K562 (cell line): ENCODE results near the gene CAPN2. TPM values are rescaled to one million over a fixed set of nuclear protein-coding genes. Genes with fewer than 3 reads are reported as not detected.
A peak's percentile ranks its signal among the peaks of the same experiment; 100 is the strongest.

Experiments
- CHCHD3 ChIP-seq: fragments of 250-450 bp; sonication (Bioruptor Pico); IDR thresholded peaks from 2 replicates; pipeline ENCODE4 v2.1.2; 2022; ENCODE audit warnings: mild to moderate bottlenecking
- CHD1 ChIP-seq: fragments of 200-600 bp; sonication (generic); IDR thresholded peaks from one replicate; pipeline ENCODE4 v1.6.1; 2012; ENCODE audit warnings: mild to moderate bottlenecking, moderate library complexity, low read length, inconsistent platforms
- CREM ChIP-seq: IDR thresholded peaks from 2 replicates; pipeline ENCODE4 v1.6.1; 2014; ENCODE audit warnings: antibody characterized with exemption, low read depth
- FOXA3 ChIP-seq, 2 experiments: fragments of 450-650 bp in 1 of 2; sonication (generic) in 1 of 2; formaldehyde crosslinking; IDR thresholded peaks in 1 of 2; conservative IDR thresholded peaks in 1 of 2; 2 replicates each; pipeline versions ENCODE4 v1.4.0 to v1.8.0; 2020 to 2022; ENCODE audit warnings: mild to moderate bottlenecking in 2 of 2, missing genetic modification reagents in 1 of 2
- FUS ChIP-seq: fragments of 200-400 bp; formaldehyde crosslinking; optimal IDR thresholded peaks from 2 replicates; pipeline ENCODE3; 2017; ENCODE audit warnings: low read depth, low read length
- GTF2E2 ChIP-seq: fragments of 200-800 bp; sonication (Bioruptor generic); IDR thresholded peaks from 2 replicates; pipeline ENCODE4 v1.6.1; 2016; ENCODE audit warnings: missing genetic modification characterization, missing compliant biosample characterization
- MEF2D ChIP-seq: conservative IDR thresholded peaks from 2 replicates; pipeline ENCODE4 v1.6.1; 2016; ENCODE audit warnings: low read depth, missing genetic modification characterization, missing compliant biosample characterization
- MEIS2 ChIP-seq: fragments of 450-650 bp; IDR thresholded peaks from 2 replicates; pipeline ENCODE4 v1.6.1; 2014; ENCODE audit warnings: mild to moderate bottlenecking; ENCODE audit not compliant: partially characterized antibody
- NR1H2 ChIP-seq: sonication (generic); formaldehyde crosslinking; IDR thresholded peaks from 2 replicates; pipeline ENCODE4 v1.4.0; 2020; ENCODE audit warnings: mild to moderate bottlenecking, missing genetic modification reagents
- SMAD1 ChIP-seq: fragments of 150-350 bp; IDR thresholded peaks from 2 replicates; pipeline ENCODE4 v1.6.1; 2014; ENCODE audit warnings: low read length, low read depth; ENCODE audit not compliant: partially characterized antibody
- SNIP1 ChIP-seq: fragments of 450-650 bp; IDR thresholded peaks from 2 replicates; pipeline ENCODE4 v1.7.1; 2017; ENCODE audit warnings: low read depth, mild to moderate bottlenecking
- SRSF7 ChIP-seq: fragments of 200-400 bp; formaldehyde crosslinking; optimal IDR thresholded peaks from 2 replicates; pipeline ENCODE3; 2017; ENCODE audit warnings: mild to moderate bottlenecking, low read depth, low read length
- STAT5B ChIP-seq: fragments of 250-450 bp; sonication (Bioruptor Pico); IDR thresholded peaks from 2 replicates; pipeline ENCODE4 v1.8.0; 2021; ENCODE audit warnings: mild to moderate bottlenecking, inconsistent platforms
- TAF9B ChIP-seq: fragments of 450-650 bp; IDR thresholded peaks from 2 replicates; pipeline ENCODE4 v1.6.1; 2018; ENCODE audit warnings: mild to moderate bottlenecking; ENCODE audit not compliant: partially characterized antibody
- ZNF146 ChIP-seq: IDR thresholded peaks from one replicate; pipeline ENCODE4 v1.6.1; 2018; ENCODE audit warnings: missing compliant biosample characterization; ENCODE audit not compliant: unreplicated experiment
- ZNF175 ChIP-seq: fragments of 200-800 bp; sonication (Bioruptor generic); IDR thresholded peaks from 2 replicates; pipeline ENCODE4 v1.6.1; 2016; ENCODE audit warnings: low read depth, mild to moderate bottlenecking, missing genetic modification characterization, missing compliant biosample characterization
- ZNF316 ChIP-seq: fragments of 450-650 bp; IDR thresholded peaks from 2 replicates; pipeline ENCODE4 v1.6.1; 2016
- ZNF384 ChIP-seq: IDR thresholded peaks from 2 replicates; pipeline ENCODE4 v1.6.1; 2012; ENCODE audit warnings: low read depth, low read length, improper control_type of control experiment
- ZNF408 ChIP-seq: fragments of 250-450 bp; sonication (Bioruptor Pico); IDR thresholded peaks from 2 replicates; pipeline ENCODE4 v1.4.0; 2020; ENCODE audit warnings: low read depth, mild to moderate bottlenecking, moderate library complexity
- ZNF586 ChIP-seq: fragments of 450-650 bp; formaldehyde crosslinking; conservative IDR thresholded peaks from 2 replicates; pipeline ENCODE4 v1.4.0; 2020; ENCODE audit warnings: mild to moderate bottlenecking, moderate library complexity
- polyA plus RNA-seq, 8 experiments: library from polyadenylated mRNA; depleted of rRNA in 4 of 8; stranded (reverse) in 5 of 8; unstranded in 3 of 8; fragments of >200 nt; fragmentation: Nextera tagmentation in 2 of 8; fragmentation: Illumina TruSeq in 1 of 8; extraction: Ambion mirVana in 2 of 8; extraction: Trizol in 1 of 8; gene quantifications; 2 replicates each; pipeline versions ENCODE4 v1.2.1 to v1.2.3, GENCODE V29; 2011 to 2014; ENCODE audit warnings: inconsistent platforms in 1 of 8, missing spikeins in 1 of 8
- total RNA-seq, 7 experiments: library from RNA; depleted of rRNA in 6 of 7; stranded (reverse); fragments of >200 nt in 6 of 7; fragmentation: Illumina TruSeq in 2 of 7; extraction: Trizol in 2 of 7; gene quantifications; 2 replicates each; pipeline versions ENCODE4 v1.2.1 to v1.2.3, GENCODE V29; 2011 to 2021; ENCODE audit warnings: low replicate concordance in 1 of 7
- TF ChIP-seq, protein P1 (sequence below): fragments of 250-450 bp; sonication (Bioruptor Pico); IDR thresholded peaks from 2 replicates; pipeline ENCODE4 v1.4.0; 2020; ENCODE audit warnings: mild to moderate bottlenecking, moderate library complexity
- TF ChIP-seq, protein P2 (sequence below): fragments of 250-450 bp; sonication (Bioruptor Pico); IDR thresholded peaks from 2 replicates; pipeline ENCODE4 v1.5.0; 2021
- TF ChIP-seq, protein P3 (sequence below), 2 experiments: fragments of 450-650 bp in 1 of 2; sonication (generic) in 1 of 2; formaldehyde crosslinking in 1 of 2; IDR thresholded peaks in 1 of 2; conservative IDR thresholded peaks in 1 of 2; 2 replicates each; pipeline versions ENCODE4 v1.6.1 to v1.8.1; 2016 to 2023; ENCODE audit warnings: mild to moderate bottlenecking in 2 of 2, moderate library complexity in 2 of 2, inconsistent platforms in 1 of 2, missing genetic modification reagents in 1 of 2
- TF ChIP-seq, protein P4 (sequence below): fragments of 450-650 bp; IDR thresholded peaks from 2 replicates; pipeline ENCODE4 v1.6.1; 2016; ENCODE audit warnings: missing biosample characterization, missing genetic modification characterization

The CAPN2 gene
- total and polyA plus RNA-seq, 9 of the 15 experiments (the other 6 are each of a cell fraction or from before 2014, with no cell fraction given): 24.6 to 157 (median 101) TPM

DNA sequence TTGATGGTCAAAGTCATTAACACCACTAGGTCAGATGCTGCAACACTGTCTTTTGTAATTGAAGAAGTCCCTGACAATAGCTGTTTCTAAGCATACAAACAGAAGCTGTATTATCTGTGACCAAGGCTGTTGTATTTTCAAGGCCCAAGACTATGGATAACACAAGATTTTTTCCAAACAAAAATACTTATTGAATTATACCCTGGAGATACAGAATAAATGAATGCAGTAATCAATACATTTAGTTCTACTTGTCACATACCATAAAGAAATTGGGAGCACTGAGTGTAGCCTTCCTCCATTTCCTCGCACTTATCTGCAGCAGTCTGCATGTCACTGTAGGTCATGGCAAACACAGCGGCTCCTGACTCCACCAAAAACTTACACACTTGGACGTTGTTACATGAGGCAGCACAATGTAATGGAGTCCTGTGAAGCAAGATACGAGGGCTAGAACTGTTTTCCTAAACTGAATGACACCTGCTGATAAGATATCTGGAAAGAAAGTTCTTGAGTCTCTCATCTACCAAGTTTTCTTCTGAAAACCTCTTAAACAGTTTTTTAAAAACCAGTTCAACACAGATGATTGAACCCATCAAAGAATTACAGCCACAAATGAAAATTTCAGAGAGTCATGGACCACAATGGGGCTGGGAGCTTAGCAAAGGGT, 76.5 kb downstream of the CAPN2 start (continued):
- TF ChIP-seq, protein P1, sequence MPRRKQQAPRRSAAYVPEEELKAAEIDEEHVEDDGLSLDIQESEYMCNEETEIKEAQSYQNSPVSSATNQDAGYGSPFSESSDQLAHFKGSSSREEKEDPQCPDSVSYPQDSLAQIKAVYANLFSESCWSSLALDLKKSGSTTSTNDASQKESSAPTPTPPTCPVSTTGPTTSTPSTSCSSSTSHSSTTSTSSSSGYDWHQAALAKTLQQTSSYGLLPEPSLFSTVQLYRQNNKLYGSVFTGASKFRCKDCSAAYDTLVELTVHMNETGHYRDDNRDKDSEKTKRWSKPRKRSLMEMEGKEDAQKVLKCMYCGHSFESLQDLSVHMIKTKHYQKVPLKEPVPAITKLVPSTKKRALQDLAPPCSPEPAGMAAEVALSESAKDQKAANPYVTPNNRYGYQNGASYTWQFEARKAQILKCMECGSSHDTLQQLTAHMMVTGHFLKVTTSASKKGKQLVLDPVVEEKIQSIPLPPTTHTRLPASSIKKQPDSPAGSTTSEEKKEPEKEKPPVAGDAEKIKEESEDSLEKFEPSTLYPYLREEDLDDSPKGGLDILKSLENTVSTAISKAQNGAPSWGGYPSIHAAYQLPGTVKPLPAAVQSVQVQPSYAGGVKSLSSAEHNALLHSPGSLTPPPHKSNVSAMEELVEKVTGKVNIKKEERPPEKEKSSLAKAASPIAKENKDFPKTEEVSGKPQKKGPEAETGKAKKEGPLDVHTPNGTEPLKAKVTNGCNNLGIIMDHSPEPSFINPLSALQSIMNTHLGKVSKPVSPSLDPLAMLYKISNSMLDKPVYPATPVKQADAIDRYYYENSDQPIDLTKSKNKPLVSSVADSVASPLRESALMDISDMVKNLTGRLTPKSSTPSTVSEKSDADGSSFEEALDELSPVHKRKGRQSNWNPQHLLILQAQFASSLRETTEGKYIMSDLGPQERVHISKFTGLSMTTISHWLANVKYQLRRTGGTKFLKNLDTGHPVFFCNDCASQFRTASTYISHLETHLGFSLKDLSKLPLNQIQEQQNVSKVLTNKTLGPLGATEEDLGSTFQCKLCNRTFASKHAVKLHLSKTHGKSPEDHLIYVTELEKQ: no peak
- peak; percentile 88 for TF ChIP-seq CREM
- no peak for TF ChIP-seq CHD1
- TF ChIP-seq SMAD1: no peak
- peak; percentile 74 for TF ChIP-seq TAF9B
- TF ChIP-seq ZNF146 (CRISPR knock-in tag): no peak
- no peak for TF ChIP-seq CHCHD3 (CRISPR knock-in tag)
- no peak for TF ChIP-seq ZNF408 (CRISPR knock-in tag)
- peak; percentile 93 for TF ChIP-seq ZNF316
- TF ChIP-seq, protein P2, sequence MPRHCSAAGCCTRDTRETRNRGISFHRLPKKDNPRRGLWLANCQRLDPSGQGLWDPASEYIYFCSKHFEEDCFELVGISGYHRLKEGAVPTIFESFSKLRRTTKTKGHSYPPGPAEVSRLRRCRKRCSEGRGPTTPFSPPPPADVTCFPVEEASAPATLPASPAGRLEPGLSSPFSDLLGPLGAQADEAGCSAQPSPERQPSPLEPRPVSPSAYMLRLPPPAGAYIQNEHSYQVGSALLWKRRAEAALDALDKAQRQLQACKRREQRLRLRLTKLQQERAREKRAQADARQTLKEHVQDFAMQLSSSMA: no peak
- TF ChIP-seq SNIP1: no peak
- no peak for TF ChIP-seq SRSF7
- TF ChIP-seq FOXA3 (CRISPR knock-in tag; conservative IDR thresholded peaks at IDR 0.05 in 1 of 2, IDR thresholded peaks at IDR 0.05 in 1 of 2): peak; percentile 82 to 84
- TF ChIP-seq ZNF175 (CRISPR knock-in tag): peak; percentile 85
- peak; percentile 43; the same call in 1 of the 2 replicates for TF ChIP-seq ZNF384
- TF ChIP-seq ZNF586 (CRISPR knock-in tag): no peak
- TF ChIP-seq, protein P3, sequence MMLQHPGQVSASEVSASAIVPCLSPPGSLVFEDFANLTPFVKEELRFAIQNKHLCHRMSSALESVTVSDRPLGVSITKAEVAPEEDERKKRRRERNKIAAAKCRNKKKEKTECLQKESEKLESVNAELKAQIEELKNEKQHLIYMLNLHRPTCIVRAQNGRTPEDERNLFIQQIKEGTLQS (IDR thresholded peaks at IDR 0.05): peak; percentile 67
- TF ChIP-seq, protein P3 (CRISPR knock-in tag; conservative IDR thresholded peaks at IDR 0.05): no peak
- TF ChIP-seq FUS: no peak
- no peak for TF ChIP-seq GTF2E2 (tag)
- peak; percentile 79; the same call in 1 of the 2 replicates for TF ChIP-seq MEF2D
- TF ChIP-seq NR1H2 (CRISPR knock-in tag): no peak
- peak; percentile 91 for TF ChIP-seq MEIS2
- no peak for TF ChIP-seq STAT5B (CRISPR knock-in tag)
- TF ChIP-seq, protein P4, sequence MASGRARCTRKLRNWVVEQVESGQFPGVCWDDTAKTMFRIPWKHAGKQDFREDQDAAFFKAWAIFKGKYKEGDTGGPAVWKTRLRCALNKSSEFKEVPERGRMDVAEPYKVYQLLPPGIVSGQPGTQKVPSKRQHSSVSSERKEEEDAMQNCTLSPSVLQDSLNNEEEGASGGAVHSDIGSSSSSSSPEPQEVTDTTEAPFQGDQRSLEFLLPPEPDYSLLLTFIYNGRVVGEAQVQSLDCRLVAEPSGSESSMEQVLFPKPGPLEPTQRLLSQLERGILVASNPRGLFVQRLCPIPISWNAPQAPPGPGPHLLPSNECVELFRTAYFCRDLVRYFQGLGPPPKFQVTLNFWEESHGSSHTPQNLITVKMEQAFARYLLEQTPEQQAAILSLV (tag): peak; percentile 74
